Measurements from ENCODE around the gene CENPM.
A peak's percentile ranks its signal among the peaks of the same experiment; 100 is the strongest.

CENPM gene

GRCh38 chr22:41946629-41947423 lies at the start of gene CENPM:
Gene CENPM (minus strand): TSS chr22:41947152. CDS start chr22:41947076, 76 bp downstream.
- peak; percentile 75 to 76 for DNase-seq (ENCODE audit: low read depth in 2 of 2)

- DNase-seq (ENCODE audit: low read depth in 2 of 2) = no peak
These were observed 48.3 kb upstream of the CENPM start for GRCh38 chr22:41995211-41995610.

GRCh38 chr22:41992496-41992895 lies 45.5 kb upstream of the CENPM start:
- no peak for DNase-seq (ENCODE audit: low read depth in 2 of 2)

GRCh38 chr22:41991111-41991510 lies 44.2 kb upstream of the CENPM start:
- DNase-seq (ENCODE audit: low read depth in 2 of 2) = no peak

- DNase-seq (ENCODE audit: low read depth in 2 of 2) = no peak
These were observed 42.3 kb upstream of the CENPM start for GRCh38 chr22:41989246-41989645.

- DNase-seq (ENCODE audit: low read depth in 2 of 2) = no peak
These were observed 40.3 kb upstream of the CENPM start for GRCh38 chr22:41987276-41987675.

GRCh38 chr22:41983513-41984405 lies 36.8 kb upstream of the CENPM start:
- DNase-seq (ENCODE audit: low read depth in 2 of 2) = no peak

- no peak for DNase-seq (ENCODE audit: low read depth in 2 of 2)
These were observed 35.9 kb upstream of the CENPM start for GRCh38 chr22:41982865-41983264.

GRCh38 chr22:41979423-41980250 lies 32.7 kb upstream of the CENPM start:
- DNase-seq (ENCODE audit: low read depth in 2 of 2) = no peak

GRCh38 chr22:41978732-41979131 lies 31.8 kb upstream of the CENPM start:
- DNase-seq (ENCODE audit: low read depth in 2 of 2) = no peak

GRCh38 chr22:41976961-41977566 lies 30.1 kb upstream of the CENPM start:
- DNase-seq (ENCODE audit: low read depth in 2 of 2) = no peak

GRCh38 chr22:41976070-41976901 lies 29.3 kb upstream of the CENPM start:
- DNase-seq (ENCODE audit: low read depth in 2 of 2) = no peak

- no peak for DNase-seq (ENCODE audit: low read depth in 2 of 2)
These were observed 28.5 kb upstream of the CENPM start for GRCh38 chr22:41975299-41976069.

GRCh38 chr22:41974691-41975290 lies 27.8 kb upstream of the CENPM start:
- no peak for DNase-seq (ENCODE audit: low read depth in 2 of 2)

GRCh38 chr22:41971431-41971830 lies 24.5 kb upstream of the CENPM start:
- DNase-seq (ENCODE audit: low read depth in 2 of 2) = no peak

- no peak for DNase-seq (ENCODE audit: low read depth in 2 of 2)
These were observed 23.6 kb upstream of the CENPM start for GRCh38 chr22:41970601-41971000.

- no peak for DNase-seq (ENCODE audit: low read depth in 2 of 2)
These were observed 22.2 kb upstream of the CENPM start, which contains the start of gene SEPTIN3 for GRCh38 chr22:41969110-41969646. Gene SEPTIN3 (plus strand): TSS chr22:41969443. CDS start chr22:41971493, 2,050 bp downstream.

- no peak for DNase-seq (ENCODE audit: low read depth in 2 of 2)
These were observed 21.6 kb upstream of the CENPM start for GRCh38 chr22:41968601-41969000.

Measured in fibroblast of skin of left biceps (primary cell).